Measurements from ENCODE around the gene UST. TPM values are rescaled to one million over a fixed set of nuclear protein-coding genes. Genes with fewer than 3 reads are reported as not detected.

UST gene
- total and polyA plus RNA-seq, 8 donors: 3.7 to 20.9 (median 8.6) TPM

GRCh38 chr6:149087898-149088297, 341.1 kb downstream of the UST start:
- FAIRE-seq: no peak
- no peak overlapping the region for H3K27ac ChIP-seq
- intact Hi-C loops (cut with DNase I): loop anchor here in 1 of 3 donors (10.0 kb wide), 1 partner anchor 337 kb away; no protein-coding TSS in a partner anchor

GRCh38 chr6:149088361-149088760, 341.5 kb downstream of the UST start:
- Histone ChIP-seq H3K4me1 (peaks cover 0 to 11% (median 8%) of the 10 kb centered on the region in 3 donors), H3K27ac (no peak overlapping the region), H3K36me3 (no peaks in the 10 kb centered on the region), H3K27me3 (no peaks in the 10 kb centered on the region), H3K9me3 (no peaks in the 10 kb centered on the region), H3K4me3 (no peak overlapping the region)
- DNase-seq (no peak), ATAC-seq (no peak), FAIRE-seq (no peak)
- 95% methylated on average over 9 of the region's 9 CpGs for WGBS, 2 donors
- intact Hi-C loops (cut with DNase I): loop anchor here in 1 of 3 donors (10.0 kb wide), 1 partner anchor 336 kb away; no protein-coding TSS in a partner anchor
- TF ChIP-seq, protein P1, sequence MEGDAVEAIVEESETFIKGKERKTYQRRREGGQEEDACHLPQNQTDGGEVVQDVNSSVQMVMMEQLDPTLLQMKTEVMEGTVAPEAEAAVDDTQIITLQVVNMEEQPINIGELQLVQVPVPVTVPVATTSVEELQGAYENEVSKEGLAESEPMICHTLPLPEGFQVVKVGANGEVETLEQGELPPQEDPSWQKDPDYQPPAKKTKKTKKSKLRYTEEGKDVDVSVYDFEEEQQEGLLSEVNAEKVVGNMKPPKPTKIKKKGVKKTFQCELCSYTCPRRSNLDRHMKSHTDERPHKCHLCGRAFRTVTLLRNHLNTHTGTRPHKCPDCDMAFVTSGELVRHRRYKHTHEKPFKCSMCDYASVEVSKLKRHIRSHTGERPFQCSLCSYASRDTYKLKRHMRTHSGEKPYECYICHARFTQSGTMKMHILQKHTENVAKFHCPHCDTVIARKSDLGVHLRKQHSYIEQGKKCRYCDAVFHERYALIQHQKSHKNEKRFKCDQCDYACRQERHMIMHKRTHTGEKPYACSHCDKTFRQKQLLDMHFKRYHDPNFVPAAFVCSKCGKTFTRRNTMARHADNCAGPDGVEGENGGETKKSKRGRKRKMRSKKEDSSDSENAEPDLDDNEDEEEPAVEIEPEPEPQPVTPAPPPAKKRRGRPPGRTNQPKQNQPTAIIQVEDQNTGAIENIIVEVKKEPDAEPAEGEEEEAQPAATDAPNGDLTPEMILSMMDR (IDR thresholded peaks at IDR 0.05): no peak

More at GRCh38 chr6:149087898-149088297, 341.1 kb downstream of the UST start:
- Histone ChIP-seq H3K4me3 (no peak overlapping the region), H3K9me3 (no peaks in the 10 kb centered on the region), H3K4me1 (peaks cover 0 to 11% (median 8%) of the 10 kb centered on the region in 3 donors), H3K27me3 (no peaks in the 10 kb centered on the region), H3K36me3 (no peaks in the 10 kb centered on the region)
- TF ChIP-seq, protein P1 (IDR thresholded peaks at IDR 0.05): no peak
- WGBS, 2 donors: 75 to 77% methylated on average over 6 of the region's 6 CpGs
- no peak for ATAC-seq
- DNase-seq: no peak

GRCh38 chr6:149089510-149089909, 342.7 kb downstream of the UST start:
- TF ChIP-seq, protein P1 (IDR thresholded peaks at IDR 0.05): no peak
- Histone ChIP-seq H3K9me3 (no peaks in the 10 kb centered on the region), H3K4me3 (no peak overlapping the region), H3K27me3 (no peaks in the 10 kb centered on the region), H3K36me3 (no peaks in the 10 kb centered on the region), H3K4me1 (peaks cover 0 to 6% (median 5%) of the 10 kb centered on the region in 3 donors), H3K27ac (no peak overlapping the region)
- DNase-seq (no peak), FAIRE-seq (no peak), ATAC-seq (no peak)
- intact Hi-C loops (cut with DNase I): loop anchor here in 1 of 3 donors (10.0 kb wide), 1 partner anchor 335 kb away; no protein-coding TSS in a partner anchor
- 95% methylated on average over 8 of the region's 8 CpGs for WGBS, 2 donors

DNA sequence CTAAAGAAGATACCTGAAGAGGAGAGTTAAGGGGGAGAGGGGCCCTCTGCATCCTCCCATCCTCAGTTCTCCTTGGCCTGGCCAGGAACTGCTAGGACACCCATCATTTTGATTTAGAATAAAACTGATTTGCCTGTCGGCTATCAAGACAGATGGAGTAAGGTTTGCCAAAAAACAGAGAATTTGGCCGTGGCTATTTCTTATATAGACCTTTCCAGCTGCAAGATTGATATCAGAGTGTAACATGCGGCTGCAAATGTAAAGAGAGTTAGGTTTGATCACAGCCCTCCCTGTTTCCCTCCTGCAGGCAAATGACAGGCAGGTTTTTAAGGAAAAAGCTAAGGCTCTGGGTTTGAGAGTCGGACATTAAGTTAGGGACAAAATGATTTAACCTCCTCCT, 344.1 kb downstream of the UST start:
- Histone ChIP-seq H3K4me3 (no peak overlapping the region), H3K4me1 (peaks cover 0 to 4% (median 0%) of the 10 kb centered on the region in 3 donors), H3K27me3 (no peaks in the 10 kb centered on the region), H3K36me3 (no peaks in the 10 kb centered on the region), H3K9me3 (no peaks in the 10 kb centered on the region), H3K27ac (no peak overlapping the region)
- TF ChIP-seq, protein P1 (IDR thresholded peaks at IDR 0.05): no peak
- FAIRE-seq: no peak
- ATAC-seq: no peak
- 53 to 55% methylated on average over 4 of the region's 4 CpGs for WGBS, 2 donors
- intact Hi-C loops (cut with DNase I): loop anchor here in 1 of 3 donors (10.0 kb wide), 1 partner anchor 144 kb away; no protein-coding TSS in a partner anchor
- DNase-seq: no peak

DNA sequence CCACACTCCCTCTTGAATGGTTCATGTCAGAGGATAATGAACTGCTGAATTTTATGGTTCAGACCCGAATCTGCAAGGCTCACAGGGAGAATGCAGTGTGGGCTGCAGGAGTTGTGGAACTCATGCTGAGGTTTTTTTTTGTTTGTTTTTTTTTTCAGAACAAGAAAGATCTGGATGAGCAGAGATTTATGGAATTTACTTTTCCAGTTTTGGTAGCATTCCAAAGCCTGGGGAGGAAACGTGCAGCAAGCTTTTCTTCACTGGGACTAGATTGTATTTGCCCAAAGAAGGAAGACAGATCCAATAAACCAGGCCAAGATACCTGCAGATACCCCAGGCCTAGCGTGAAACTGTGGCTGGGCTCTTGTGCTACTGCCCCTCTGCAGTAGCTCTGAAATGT, 346.8 kb downstream of the UST start:
- Histone ChIP-seq H3K27me3 (no peaks in the 10 kb centered on the region), H3K4me3 (no peak overlapping the region), H3K9me3 (no peaks in the 10 kb centered on the region), H3K4me1 (peaks cover 0 to 4% (median 0%) of the 10 kb centered on the region in 3 donors), H3K36me3 (no peaks in the 10 kb centered on the region), H3K27ac (no peak overlapping the region)
- TF ChIP-seq, protein P1 (IDR thresholded peaks at IDR 0.05): no peak
- FAIRE-seq: no peak
- 53% methylated on average over 3 of the region's 3 CpGs for WGBS, 2 donors
- intact Hi-C loops (cut with DNase I): loop anchor here in 1 of 3 donors (10.0 kb wide), 1 partner anchor 141 kb away; no protein-coding TSS in a partner anchor
- DNase-seq: no peak
- no peak for ATAC-seq
